Sigmoid colon (tissue), 7 donors: ENCODE measurements around the gene RAB4B. TPM values are rescaled to one million over a fixed set of nuclear protein-coding genes. Genes with fewer than 3 reads are reported as not detected.

Experiments
- DNase-seq: peaks from one replicate; pipeline ENCODE4 v3.0.0-alpha.2; 2019
- H3K27ac ChIP-seq, 4 donors: fragments of 200-600 bp; sonication (generic); one replicate each; pipeline ENCODE4 v1.5.1; 2016 to 2019; ENCODE audit warnings: mild to moderate bottlenecking in 1 of 4
- H3K27me3 ChIP-seq, 3 donors: fragments of 200-600 bp; sonication (generic); one replicate each; pipeline ENCODE4 v1.5.1; 2019; ENCODE audit warnings: mild to moderate bottlenecking in 1 of 3
- H3K36me3 ChIP-seq, 4 donors: fragments of 200-600 bp; sonication (generic); one replicate each; pipeline ENCODE4 v1.5.1; 2016 to 2019
- H3K4me1 ChIP-seq, 4 donors: fragments of 200-600 bp; sonication (generic); one replicate each; pipeline ENCODE4 v1.5.1; 2017 to 2019
- H3K4me3 ChIP-seq, 4 donors: fragments of 200-600 bp; sonication (generic); one replicate each; pipeline ENCODE4 v1.5.1; 2017 to 2019; ENCODE audit warnings: mild to moderate bottlenecking in 2 of 4, moderate library complexity in 1 of 4
- H3K9me3 ChIP-seq, 4 donors: fragments of 200-600 bp in 3 of 4; sonication (generic) in 3 of 4; one replicate each; pipeline versions ENCODE4 v1.5.1 to v1.6.1; 2013 to 2019
- EP300 ChIP-seq, 4 donors: sonication (generic); formaldehyde crosslinking; IDR thresholded peaks; one replicate each; pipeline ENCODE4 v1.6.1; 2017; ENCODE audit warnings: antibody characterized with exemption in 4 of 4
- POLR2A ChIP-seq, 2 donors: fragments of 450-650 bp; IDR thresholded peaks; one replicate each; pipeline ENCODE4 v1.6.1; 2016; ENCODE audit warnings: antibody characterized with exemption in 2 of 2, mild to moderate bottlenecking in 2 of 2, moderate library complexity in 2 of 2
- POLR2AphosphoS5 ChIP-seq, 4 donors: sonication (generic); formaldehyde crosslinking; IDR thresholded peaks; one replicate each; pipeline ENCODE4 v1.6.1; 2017; ENCODE audit warnings: antibody characterized with exemption in 4 of 4
- WGBS, 2 donors: extraction: QIAGEN DNeasy Blood & Tissue Kit; methylation state at CpG; one replicate each; pipeline ENCODE4 v1.1.7; 2013; 5-methylcytosine and 5-hydroxymethylcytosine counted together
- intact Hi-C: fragments of 100-400 bp; cut with DNase I; formaldehyde crosslinking; loops from one replicate; pipeline ENCODE4 v1.15.1; 2023
- polyA plus RNA-seq, 3 donors: library from polyadenylated mRNA; stranded (reverse); fragments of 200-250 nt; gene quantifications; one replicate each; pipeline ENCODE4 v1.2.3, GENCODE V29; 2013
- total RNA-seq, 4 donors: library from RNA; depleted of rRNA; stranded (reverse); fragments of >200 nt; gene quantifications; one replicate each; pipeline ENCODE4 v1.1.0, GENCODE V29; 2016
- TF ChIP-seq, protein P1 (sequence below), 4 experiments: fragments of 450-650 bp in 3 of 4; fragments of 200-600 bp in 1 of 4; IDR thresholded peaks; one replicate each; pipeline ENCODE4 v1.5.1; 2016 to 2019; ENCODE audit warnings: antibody characterized with exemption in 4 of 4, mild to moderate bottlenecking in 3 of 4, moderate library complexity in 2 of 4
- donor health status: healthy with polysubstance abuse.
- donor health status: Bipolar disorder and iron deficiency.
- donor health status: healthy.

Gene RAB4B
- total and polyA plus RNA-seq, 7 donors: 15.6 to 76.5 (median 21.3) TPM

- H3K27ac ChIP-seq: peak overlapping the region; percentile 89 to 99 (median 96)
- TF ChIP-seq, protein P1, sequence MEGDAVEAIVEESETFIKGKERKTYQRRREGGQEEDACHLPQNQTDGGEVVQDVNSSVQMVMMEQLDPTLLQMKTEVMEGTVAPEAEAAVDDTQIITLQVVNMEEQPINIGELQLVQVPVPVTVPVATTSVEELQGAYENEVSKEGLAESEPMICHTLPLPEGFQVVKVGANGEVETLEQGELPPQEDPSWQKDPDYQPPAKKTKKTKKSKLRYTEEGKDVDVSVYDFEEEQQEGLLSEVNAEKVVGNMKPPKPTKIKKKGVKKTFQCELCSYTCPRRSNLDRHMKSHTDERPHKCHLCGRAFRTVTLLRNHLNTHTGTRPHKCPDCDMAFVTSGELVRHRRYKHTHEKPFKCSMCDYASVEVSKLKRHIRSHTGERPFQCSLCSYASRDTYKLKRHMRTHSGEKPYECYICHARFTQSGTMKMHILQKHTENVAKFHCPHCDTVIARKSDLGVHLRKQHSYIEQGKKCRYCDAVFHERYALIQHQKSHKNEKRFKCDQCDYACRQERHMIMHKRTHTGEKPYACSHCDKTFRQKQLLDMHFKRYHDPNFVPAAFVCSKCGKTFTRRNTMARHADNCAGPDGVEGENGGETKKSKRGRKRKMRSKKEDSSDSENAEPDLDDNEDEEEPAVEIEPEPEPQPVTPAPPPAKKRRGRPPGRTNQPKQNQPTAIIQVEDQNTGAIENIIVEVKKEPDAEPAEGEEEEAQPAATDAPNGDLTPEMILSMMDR (IDR thresholded peaks at IDR 0.05): no peak
- TF ChIP-seq POLR2AphosphoS5 (IDR thresholded peaks at IDR 0.05): no peak
- no peak for TF ChIP-seq POLR2A (IDR thresholded peaks at IDR 0.05)
- TF ChIP-seq EP300 (IDR thresholded peaks at IDR 0.05): no peak
- no peaks in the 10 kb centered on the region for H3K9me3 ChIP-seq
- H3K36me3 ChIP-seq: peaks cover 0 to 22% (median 9%) of the 10 kb centered on the region in 4 donors
- 53 to 60% methylated on average over 13 of the region's 13 CpGs for WGBS, 2 donors
- intact Hi-C loops: no loop called here
- H3K27me3 ChIP-seq: no peaks in the 10 kb centered on the region
- H3K4me1 ChIP-seq: peaks cover 0 to 78% (median 76%) of the 10 kb centered on the region in 4 donors
- DNase-seq: no peak
- H3K4me3 ChIP-seq: peak overlapping the region in 3 of 4 donors; percentile 69 to 100 (median 78)
Observed at GRCh38 chr19:40801426-40802299, 23.6 kb downstream of the RAB4B start.

- H3K27me3 ChIP-seq: no peaks in the 10 kb centered on the region
- H3K36me3 ChIP-seq: peaks cover 4 to 25% (median 12%) of the 10 kb centered on the region in 4 donors
- H3K4me1 ChIP-seq: peaks cover 0 to 85% (median 84%) of the 10 kb centered on the region in 4 donors
- peak overlapping the region in 3 of 4 donors; percentile 20 to 100 (median 21) for H3K4me3 ChIP-seq
- TF ChIP-seq POLR2A (IDR thresholded peaks at IDR 0.05): no peak
- peak in 2 of 4 donors; percentile 22 to 39 for TF ChIP-seq POLR2AphosphoS5 (IDR thresholded peaks at IDR 0.05)
- no peak for TF ChIP-seq EP300 (IDR thresholded peaks at IDR 0.05)
- peak; percentile 92 for DNase-seq
- WGBS, 2 donors: 15 to 30% methylated on average over 11 of the region's 11 CpGs
- H3K9me3 ChIP-seq: no peaks in the 10 kb centered on the region
- peak overlapping the region; percentile 89 to 99 (median 96) for H3K27ac ChIP-seq
- intact Hi-C loops: no loop called here
Observed at GRCh38 chr19:40802300-40803169, 24.5 kb downstream of the RAB4B start.

DNA sequence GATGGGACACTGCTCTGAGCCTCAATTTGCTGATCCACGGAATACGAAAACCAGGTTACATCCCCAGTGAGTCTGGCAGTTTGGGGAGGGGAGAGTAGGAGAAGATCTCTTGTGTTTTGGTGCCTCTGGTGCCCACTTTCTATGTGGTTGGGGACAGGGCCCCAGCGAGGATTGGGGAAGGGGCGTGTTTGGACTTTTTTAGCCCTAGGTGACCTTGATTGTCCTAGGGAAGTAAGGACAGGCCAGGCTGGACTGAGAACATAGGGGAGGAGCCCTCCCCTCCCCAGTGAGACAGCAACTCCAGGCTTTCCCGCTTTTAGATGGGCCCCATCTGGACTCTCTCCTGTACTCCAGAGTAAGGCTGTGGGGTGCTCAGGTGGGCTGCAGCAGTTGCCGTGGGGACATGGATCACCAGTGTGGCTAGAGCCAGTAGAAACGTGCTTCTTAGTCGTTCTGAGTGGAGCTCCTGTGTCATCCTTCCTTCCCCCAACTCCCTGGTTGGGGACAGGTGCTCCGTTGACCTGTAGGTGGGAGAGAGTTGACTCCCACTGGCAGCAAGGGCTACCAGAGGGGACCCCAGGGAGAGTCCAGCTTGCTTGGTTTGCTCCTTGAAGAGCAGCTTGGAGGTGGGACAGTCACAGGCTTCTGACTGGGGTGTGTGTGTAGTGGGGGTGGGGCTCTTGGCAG lies 25.3 kb downstream of the RAB4B start:
- 27 to 48% methylated on average over 9 of the region's 9 CpGs for WGBS, 2 donors
- Histone ChIP-seq H3K4me1 (peaks cover 0 to 81% (median 79%) of the 10 kb centered on the region in 4 donors), H3K27ac (peak overlapping the region; percentile 89 to 99 (median 96)), H3K36me3 (peaks cover 5 to 33% (median 18%) of the 10 kb centered on the region in 4 donors), H3K27me3 (no peaks in the 10 kb centered on the region), H3K9me3 (no peaks in the 10 kb centered on the region), H3K4me3 (peak overlapping the region in 3 of 4 donors; percentile 6 to 100 (median 21))
- intact Hi-C loops: no loop called here
- no peak for DNase-seq
- TF ChIP-seq POLR2A (IDR thresholded peaks at IDR 0.05) (no peak), EP300 (IDR thresholded peaks at IDR 0.05) (no peak), POLR2AphosphoS5 (IDR thresholded peaks at IDR 0.05) (no peak)
- TF ChIP-seq, protein P1 (IDR thresholded peaks at IDR 0.05): no peak

GRCh38 chr19:40803857-40804782 lies 26.1 kb downstream of the RAB4B start:
- no peaks in the 10 kb centered on the region for H3K27me3 ChIP-seq
- TF ChIP-seq, protein P1 (IDR thresholded peaks at IDR 0.05): no peak
- TF ChIP-seq POLR2AphosphoS5 (IDR thresholded peaks at IDR 0.05): no peak
- H3K27ac ChIP-seq: peak overlapping the region; percentile 89 to 99 (median 96)
- no peaks in the 10 kb centered on the region for H3K9me3 ChIP-seq
- intact Hi-C loops: no loop called here
- H3K36me3 ChIP-seq: peaks cover 5 to 41% (median 21%) of the 10 kb centered on the region in 4 donors
- peak overlapping the region in 1 of 4 donors; percentile 100 for H3K4me3 ChIP-seq
- DNase-seq: no peak
- peaks cover 0 to 86% (median 83%) of the 10 kb centered on the region in 4 donors for H3K4me1 ChIP-seq
- WGBS, 2 donors: 52 to 66% methylated on average over 6 of the region's 6 CpGs
